Parathyroid adenoma (tissue), 2 donors: ENCODE data around the gene ZNF730.
"Not testable (repeated sequence)": the region's sequence is repeated elsewhere in the genome, so short reads cannot be mapped to it uniquely, and the experiment has no call there.

Experiments
- H2AFZ ChIP-seq: fragments of 300-600 bp; sonication (generic); one replicate; pipeline ENCODE4 v1.7.0; 2017; ENCODE audit warnings: antibody characterized with exemption, mild to moderate bottlenecking
- H3K27ac ChIP-seq: fragments of 300-600 bp; sonication (generic); one replicate; pipeline ENCODE4 v1.7.0; 2017
- H3K27me3 ChIP-seq: fragments of 300-600 bp; sonication (generic); one replicate; pipeline ENCODE4 v1.7.0; 2017; ENCODE audit warnings: low read length; ENCODE audit not compliant: control insufficient read depth, insufficient read depth
- H3K36me3 ChIP-seq: fragments of 300-600 bp; sonication (generic); one replicate; pipeline ENCODE4 v1.7.0; 2017; ENCODE audit warnings: low read length; ENCODE audit not compliant: control insufficient read depth, insufficient read depth
- H3K4me1 ChIP-seq: fragments of 300-600 bp; sonication (generic); one replicate; pipeline ENCODE4 v1.7.0; 2017; ENCODE audit warnings: control low read depth
- H3K4me2 ChIP-seq: fragments of 300-600 bp; sonication (generic); one replicate; pipeline ENCODE4 v1.7.0; 2017; ENCODE audit warnings: low read length
- H3K4me3 ChIP-seq: fragments of 300-600 bp; sonication (generic); one replicate; pipeline ENCODE4 v1.7.0; 2017; ENCODE audit warnings: low read depth, low read length
- H3K79me2 ChIP-seq: fragments of 300-600 bp; sonication (generic); one replicate; pipeline ENCODE4 v1.7.0; 2017; ENCODE audit warnings: control low read depth
- H3K9ac ChIP-seq: fragments of 300-600 bp; sonication (generic); one replicate; pipeline ENCODE4 v1.7.0; 2017; ENCODE audit warnings: mild to moderate bottlenecking
- H3K9me3 ChIP-seq: fragments of 300-600 bp; sonication (generic); one replicate; pipeline ENCODE4 v1.7.0; 2017; ENCODE audit warnings: low read length; ENCODE audit not compliant: control insufficient read depth
- TF ChIP-seq, protein P1 (sequence below): fragments of 300-600 bp; sonication (generic); IDR thresholded peaks from one replicate; pipeline ENCODE4 v1.7.0; 2017; ENCODE audit warnings: antibody characterized with exemption, mild to moderate bottlenecking
- donor health status: primary hyperparathyroidism.

The ZNF730 gene

GRCh38 chr19:23101241-23101640 is 15.6 kb upstream of the ZNF730 start:
- no peaks in the 10 kb centered on the region for H3K4me1 ChIP-seq
- no peak overlapping the region for H3K27ac ChIP-seq
- no peaks in the 10 kb centered on the region for H3K9me3 ChIP-seq
- H3K9ac ChIP-seq: no peak overlapping the region
- TF ChIP-seq, protein P1, sequence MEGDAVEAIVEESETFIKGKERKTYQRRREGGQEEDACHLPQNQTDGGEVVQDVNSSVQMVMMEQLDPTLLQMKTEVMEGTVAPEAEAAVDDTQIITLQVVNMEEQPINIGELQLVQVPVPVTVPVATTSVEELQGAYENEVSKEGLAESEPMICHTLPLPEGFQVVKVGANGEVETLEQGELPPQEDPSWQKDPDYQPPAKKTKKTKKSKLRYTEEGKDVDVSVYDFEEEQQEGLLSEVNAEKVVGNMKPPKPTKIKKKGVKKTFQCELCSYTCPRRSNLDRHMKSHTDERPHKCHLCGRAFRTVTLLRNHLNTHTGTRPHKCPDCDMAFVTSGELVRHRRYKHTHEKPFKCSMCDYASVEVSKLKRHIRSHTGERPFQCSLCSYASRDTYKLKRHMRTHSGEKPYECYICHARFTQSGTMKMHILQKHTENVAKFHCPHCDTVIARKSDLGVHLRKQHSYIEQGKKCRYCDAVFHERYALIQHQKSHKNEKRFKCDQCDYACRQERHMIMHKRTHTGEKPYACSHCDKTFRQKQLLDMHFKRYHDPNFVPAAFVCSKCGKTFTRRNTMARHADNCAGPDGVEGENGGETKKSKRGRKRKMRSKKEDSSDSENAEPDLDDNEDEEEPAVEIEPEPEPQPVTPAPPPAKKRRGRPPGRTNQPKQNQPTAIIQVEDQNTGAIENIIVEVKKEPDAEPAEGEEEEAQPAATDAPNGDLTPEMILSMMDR: no peak
- H3K79me2 ChIP-seq: no peaks in the 10 kb centered on the region
- H3K4me3 ChIP-seq: no peak overlapping the region
- no peak overlapping the region for H2AFZ ChIP-seq
- H3K4me2 ChIP-seq: no peak overlapping the region
- H3K27me3 ChIP-seq: no peaks in the 10 kb centered on the region
- no peaks in the 10 kb centered on the region for H3K36me3 ChIP-seq

GRCh38 chr19:23118400-23118799 is 1.6 kb downstream of the ZNF730 start:
- no peaks in the 10 kb centered on the region for H3K27me3 ChIP-seq
- H3K79me2 ChIP-seq: no peaks in the 10 kb centered on the region
- no peak overlapping the region for H2AFZ ChIP-seq
- no peak overlapping the region for H3K4me3 ChIP-seq
- H3K27ac ChIP-seq: no peak overlapping the region
- H3K4me2 ChIP-seq: no peak overlapping the region
- no peak overlapping the region for H3K9ac ChIP-seq
- H3K9me3 ChIP-seq: no peaks in the 10 kb centered on the region
- H3K36me3 ChIP-seq: no peaks in the 10 kb centered on the region
- TF ChIP-seq, protein P1: no peak
- H3K4me1 ChIP-seq: no peaks in the 10 kb centered on the region

DNA sequence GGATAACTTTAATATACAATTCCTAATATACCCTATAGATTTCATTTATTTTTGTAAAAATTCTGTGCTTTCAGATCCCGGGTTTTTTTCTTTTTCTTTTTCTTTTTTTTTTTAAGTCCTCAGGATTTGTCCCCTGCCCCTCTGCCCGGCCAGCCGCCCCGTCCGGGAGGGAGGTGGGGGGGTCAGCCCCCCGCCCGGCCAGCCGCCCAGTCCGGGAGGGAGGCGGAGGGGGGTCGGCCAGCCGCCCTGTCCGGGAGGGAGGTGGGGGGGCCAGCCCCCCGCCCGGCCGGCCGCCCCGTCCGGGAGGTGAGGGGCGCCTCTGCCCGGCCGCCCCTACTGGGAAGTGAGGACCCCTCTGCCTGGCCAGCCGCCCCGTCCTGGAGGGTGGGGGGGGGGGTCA is 17.4 kb downstream of the ZNF730 start:
- H3K9me3 ChIP-seq, H3K27ac ChIP-seq, H3K4me1 ChIP-seq, H3K4me2 ChIP-seq, H3K9ac ChIP-seq, H3K4me3 ChIP-seq, H2AFZ ChIP-seq, H3K79me2 ChIP-seq, H3K27me3 ChIP-seq, H3K36me3 ChIP-seq: not testable (repeated sequence)

- H3K4me2 ChIP-seq: no peak overlapping the region
- no peak overlapping the region for H3K9ac ChIP-seq
- TF ChIP-seq, protein P1: no peak
- H2AFZ ChIP-seq: no peak overlapping the region
- peaks cover 5% of the 10 kb centered on the region for H3K9me3 ChIP-seq
- no peaks in the 10 kb centered on the region for H3K79me2 ChIP-seq
- no peak overlapping the region for H3K27ac ChIP-seq
- H3K4me1 ChIP-seq: no peaks in the 10 kb centered on the region
- H3K36me3 ChIP-seq: no peaks in the 10 kb centered on the region
- H3K4me3 ChIP-seq: no peak overlapping the region
- no peaks in the 10 kb centered on the region for H3K27me3 ChIP-seq
Measured at GRCh38 chr19:23145617-23146415, 29.0 kb downstream of the ZNF730 start.

- H3K27me3 ChIP-seq: no peaks in the 10 kb centered on the region
Measured at GRCh38 chr19:23160766-23161165, 43.9 kb downstream of the ZNF730 start.

DNA sequence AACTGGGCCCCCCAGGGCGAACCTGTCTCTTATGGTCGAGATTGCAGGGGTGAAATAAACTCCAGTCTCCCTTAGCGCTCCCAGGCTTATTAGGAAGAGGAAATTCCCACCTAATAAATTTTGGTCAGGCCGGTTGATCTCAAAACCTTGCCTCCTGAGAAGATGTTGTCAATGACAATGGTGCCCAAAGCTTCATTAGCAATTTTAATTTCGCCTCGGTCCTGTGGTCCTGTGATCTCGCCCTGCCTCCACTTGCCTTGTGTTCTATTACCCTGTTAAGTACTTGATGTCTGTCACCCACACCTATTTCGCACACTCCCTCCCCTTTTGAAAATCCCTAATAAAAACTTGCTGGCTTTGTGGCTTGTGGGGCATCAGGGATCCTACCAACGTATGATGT is 51.5 kb downstream of the ZNF730 start:
- H3K4me1 ChIP-seq, H3K9me3 ChIP-seq, H3K27me3 ChIP-seq, H3K4me3 ChIP-seq, H3K27ac ChIP-seq, H3K79me2 ChIP-seq, H3K4me2 ChIP-seq, H3K36me3 ChIP-seq, H3K9ac ChIP-seq, H2AFZ ChIP-seq: not testable (repeated sequence)

More at GRCh38 chr19:23160766-23161165, 43.9 kb downstream of the ZNF730 start:
- H3K4me3 ChIP-seq: no peak overlapping the region
- no peaks in the 10 kb centered on the region for H3K36me3 ChIP-seq
- H3K9me3 ChIP-seq: no peaks in the 10 kb centered on the region
- TF ChIP-seq, protein P1: no peak
- no peak overlapping the region for H3K27ac ChIP-seq
- no peaks in the 10 kb centered on the region for H3K79me2 ChIP-seq
- no peak overlapping the region for H3K9ac ChIP-seq
- no peak overlapping the region for H3K4me2 ChIP-seq
- H3K4me1 ChIP-seq: no peaks in the 10 kb centered on the region
- H2AFZ ChIP-seq: no peak overlapping the region
